SK-N-MC (cell line): ENCODE data around the gene PCDH18.

Experiments
- DNase-seq: peaks from one replicate; pipeline ENCODE4 v3.0.0-alpha.2; 2011; ENCODE audit warnings: low read depth, low spot score
- H3K27ac ChIP-seq: fragments of 200-600 bp; sonication (generic); 2 replicates; pipeline ENCODE4 v1.5.1; 2016; ENCODE audit warnings: mixed run types
- H3K36me3 ChIP-seq: fragments of 200-600 bp; sonication (generic); 2 replicates; pipeline ENCODE4 v1.6.1; 2017; ENCODE audit warnings: antibody characterized with exemption, low read length, mixed read lengths; ENCODE audit not compliant: insufficient read depth
- H3K4me3 ChIP-seq: fragments of 200-600 bp; sonication (generic); 2 replicates; pipeline ENCODE4 v1.5.1; 2016
- H3K9ac ChIP-seq: fragments of 200-600 bp; sonication (generic); 2 replicates; pipeline ENCODE4 v1.8.0; 2017; ENCODE audit warnings: mixed run types, mixed read lengths; ENCODE audit not compliant: insufficient read length
- H3K9me3 ChIP-seq: fragments of 200-600 bp; sonication (generic); 2 replicates; pipeline ENCODE4 v1.6.1; 2017; ENCODE audit warnings: low read depth, mild to moderate bottlenecking, antibody characterized with exemption, low read length, moderate library complexity, mixed read lengths
- EZH2 ChIP-seq: fragments of 200-600 bp; sonication (generic); IDR thresholded peaks from one replicate; pipeline ENCODE4 v1.6.1; 2017; ENCODE audit warnings: antibody characterized with exemption
- FOXP2 ChIP-seq: optimal IDR thresholded peaks from 2 replicates; pipeline ENCODE3; 2011; ENCODE audit warnings: mild to moderate bottlenecking, moderate library complexity; ENCODE audit not compliant: insufficient read depth; ENCODE audit errors: extremely low read length, control extremely low read depth
- POLR2AphosphoS5 ChIP-seq: IDR thresholded peaks from 2 replicates; pipeline ENCODE4 v1.6.1; 2012; ENCODE audit warnings: mild to moderate bottlenecking, low read depth, low read length, borderline replicate concordance

Gene PCDH18, protein sequence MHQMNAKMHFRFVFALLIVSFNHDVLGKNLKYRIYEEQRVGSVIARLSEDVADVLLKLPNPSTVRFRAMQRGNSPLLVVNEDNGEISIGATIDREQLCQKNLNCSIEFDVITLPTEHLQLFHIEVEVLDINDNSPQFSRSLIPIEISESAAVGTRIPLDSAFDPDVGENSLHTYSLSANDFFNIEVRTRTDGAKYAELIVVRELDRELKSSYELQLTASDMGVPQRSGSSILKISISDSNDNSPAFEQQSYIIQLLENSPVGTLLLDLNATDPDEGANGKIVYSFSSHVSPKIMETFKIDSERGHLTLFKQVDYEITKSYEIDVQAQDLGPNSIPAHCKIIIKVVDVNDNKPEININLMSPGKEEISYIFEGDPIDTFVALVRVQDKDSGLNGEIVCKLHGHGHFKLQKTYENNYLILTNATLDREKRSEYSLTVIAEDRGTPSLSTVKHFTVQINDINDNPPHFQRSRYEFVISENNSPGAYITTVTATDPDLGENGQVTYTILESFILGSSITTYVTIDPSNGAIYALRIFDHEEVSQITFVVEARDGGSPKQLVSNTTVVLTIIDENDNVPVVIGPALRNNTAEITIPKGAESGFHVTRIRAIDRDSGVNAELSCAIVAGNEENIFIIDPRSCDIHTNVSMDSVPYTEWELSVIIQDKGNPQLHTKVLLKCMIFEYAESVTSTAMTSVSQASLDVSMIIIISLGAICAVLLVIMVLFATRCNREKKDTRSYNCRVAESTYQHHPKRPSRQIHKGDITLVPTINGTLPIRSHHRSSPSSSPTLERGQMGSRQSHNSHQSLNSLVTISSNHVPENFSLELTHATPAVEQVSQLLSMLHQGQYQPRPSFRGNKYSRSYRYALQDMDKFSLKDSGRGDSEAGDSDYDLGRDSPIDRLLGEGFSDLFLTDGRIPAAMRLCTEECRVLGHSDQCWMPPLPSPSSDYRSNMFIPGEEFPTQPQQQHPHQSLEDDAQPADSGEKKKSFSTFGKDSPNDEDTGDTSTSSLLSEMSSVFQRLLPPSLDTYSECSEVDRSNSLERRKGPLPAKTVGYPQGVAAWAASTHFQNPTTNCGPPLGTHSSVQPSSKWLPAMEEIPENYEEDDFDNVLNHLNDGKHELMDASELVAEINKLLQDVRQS

DNA sequence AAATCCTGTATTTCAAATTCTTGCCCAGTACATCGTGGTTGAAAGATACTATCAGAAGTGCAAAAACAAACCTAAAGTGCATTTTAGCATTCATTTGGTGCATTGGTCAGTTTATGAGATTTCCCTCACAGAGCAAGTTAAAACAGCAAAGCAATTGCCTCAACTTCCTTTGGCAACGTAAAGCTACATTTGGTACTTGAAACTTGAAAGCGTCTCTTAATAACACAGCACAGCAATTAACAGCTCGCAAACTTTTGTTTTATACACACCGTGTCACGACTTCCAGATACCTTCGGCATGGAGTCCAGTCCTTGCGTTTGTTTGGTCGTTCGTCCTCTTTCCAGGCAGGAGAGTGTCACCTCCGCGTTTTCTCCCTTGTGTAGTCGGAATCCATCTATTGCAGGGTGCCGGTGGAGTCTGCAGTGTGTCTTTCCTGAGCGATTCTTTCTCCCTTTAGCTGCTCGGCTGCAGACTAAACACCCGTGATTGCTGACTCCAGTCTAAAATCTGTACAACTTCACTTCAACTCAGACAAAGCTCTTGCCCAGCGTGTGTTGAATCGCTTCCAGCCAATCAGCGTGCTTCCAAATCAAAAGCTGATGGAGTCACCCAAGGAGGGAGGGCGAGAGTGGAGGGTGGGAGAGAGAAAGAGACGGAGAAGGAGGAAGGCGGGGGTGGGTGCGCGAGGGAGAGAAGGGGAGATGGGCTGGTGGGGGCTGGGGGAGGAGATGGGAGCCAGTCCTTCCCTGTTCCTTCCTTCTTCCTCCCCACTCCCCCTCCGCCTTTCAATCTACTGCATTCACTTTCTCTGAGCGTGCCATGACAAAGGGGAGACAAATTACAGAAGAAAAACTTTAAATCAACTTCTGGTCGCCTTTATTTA, at the start of gene PCDH18:
PCDH18 (minus strand) TSS at position 509 of the 883 bp plus-strand sequence; CDS start at position 103, 406 bp downstream.
- peak within 1 kb of the TSS; percentile 97 for H3K4me3 ChIP-seq

GRCh38 chr4:137576446-137576845, 44.2 kb upstream of the PCDH18 start:
- H3K27ac ChIP-seq, result no peak overlapping the region
- no peaks in the 10 kb centered on the region for H3K9me3 ChIP-seq
- H3K4me3 ChIP-seq, result no peak overlapping the region
- no peak for DNase-seq
- H3K36me3 ChIP-seq, result no peaks in the 10 kb centered on the region
- TF ChIP-seq FOXP2 (no peak), POLR2AphosphoS5 (no peak), EZH2 (no peak)
- H3K9ac ChIP-seq, result no peak overlapping the region

More for the DNA sequence above, at the start of gene PCDH18:
- TF ChIP-seq EZH2, result no peak
- peak; percentile 84 for TF ChIP-seq POLR2AphosphoS5
- TF ChIP-seq FOXP2, result peak; percentile 23
- Histone ChIP-seq H3K9me3 (no peaks in the 10 kb centered on the region), H3K27ac (peak within 1 kb of the TSS; percentile 88), H3K36me3 (peaks cover 34% of the 10 kb centered on the region), H3K9ac (peak within 1 kb of the TSS; percentile 76)
- peak; percentile 83 for DNase-seq

DNA sequence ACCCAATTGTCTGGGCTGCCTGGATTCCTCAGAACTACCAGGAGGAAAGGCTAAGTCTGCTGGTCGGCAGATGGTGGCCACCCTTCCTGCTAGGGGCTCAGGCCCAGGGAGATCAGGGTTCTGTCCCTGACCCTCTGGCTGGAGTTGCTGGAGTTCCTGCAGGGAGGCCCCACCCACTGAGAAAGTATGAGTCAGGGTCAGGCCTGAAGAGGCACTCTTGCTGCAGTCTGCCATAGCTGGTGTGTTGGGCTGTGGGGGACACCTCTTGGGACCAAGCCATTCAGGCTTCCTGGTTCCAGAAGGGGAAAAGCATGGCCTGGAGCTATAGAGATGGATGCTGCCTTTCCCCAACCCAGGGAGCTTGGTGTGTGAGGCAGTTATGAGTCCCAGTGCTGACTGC, 40.4 kb upstream of the PCDH18 start:
- Histone ChIP-seq H3K9me3 (no peaks in the 10 kb centered on the region), H3K9ac (no peak overlapping the region), H3K4me3 (no peak overlapping the region), H3K27ac (no peak overlapping the region), H3K36me3 (no peaks in the 10 kb centered on the region)
- no peak for DNase-seq
- no peak for TF ChIP-seq EZH2
- no peak for TF ChIP-seq POLR2AphosphoS5
- TF ChIP-seq FOXP2, result no peak

DNA sequence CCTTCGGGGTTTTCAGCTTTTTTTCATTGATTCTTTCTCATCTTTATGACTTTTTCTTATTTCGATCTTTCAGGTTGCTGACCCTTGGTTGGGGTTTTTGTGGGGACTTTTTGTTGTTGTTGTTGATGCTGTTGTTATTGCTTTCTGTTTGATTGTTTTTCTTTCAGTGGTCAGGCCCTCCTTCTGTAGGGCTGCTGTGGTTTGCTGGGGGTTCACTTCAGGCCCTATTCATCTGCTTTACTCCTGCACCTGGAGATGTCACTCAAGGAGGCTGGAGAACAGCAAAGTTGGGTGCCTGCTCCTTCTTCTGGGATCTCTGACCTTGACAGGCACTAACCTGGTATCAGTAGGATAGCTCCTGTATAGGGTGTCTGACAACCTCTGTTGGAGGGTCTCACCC, 39.9 kb upstream of the PCDH18 start:
- Histone ChIP-seq H3K36me3 (no peaks in the 10 kb centered on the region), H3K4me3 (no peak overlapping the region), H3K9ac (no peak overlapping the region), H3K27ac (no peak overlapping the region), H3K9me3 (no peaks in the 10 kb centered on the region)
- DNase-seq, result no peak
- TF ChIP-seq EZH2 (no peak), FOXP2 (no peak), POLR2AphosphoS5 (no peak)

DNA sequence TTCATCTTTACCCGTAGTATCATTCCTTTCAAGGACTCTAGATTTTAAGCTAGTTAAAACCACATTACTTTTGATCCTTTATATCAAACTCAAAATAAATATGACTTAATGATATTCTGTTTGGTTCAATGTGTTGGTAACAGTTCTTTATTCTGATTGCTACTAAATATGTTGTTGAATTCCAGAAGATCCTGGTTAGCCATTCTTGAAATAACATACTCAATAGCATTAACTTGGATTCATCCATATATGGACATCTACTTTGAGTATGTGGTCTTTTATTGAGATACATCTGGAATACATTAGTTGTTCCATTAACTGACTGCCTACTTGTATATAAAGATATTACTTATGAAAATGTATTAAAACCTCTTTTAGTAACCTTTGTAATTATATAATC, 27.5 kb upstream of the PCDH18 start:
- Histone ChIP-seq H3K9ac (no peak overlapping the region), H3K9me3 (no peaks in the 10 kb centered on the region), H3K27ac (no peak overlapping the region), H3K4me3 (no peak overlapping the region), H3K36me3 (no peaks in the 10 kb centered on the region)
- no peak for DNase-seq
- TF ChIP-seq POLR2AphosphoS5 (no peak), FOXP2 (no peak), EZH2 (no peak)

GRCh38 chr4:137558951-137559350, 26.7 kb upstream of the PCDH18 start:
- no peak for DNase-seq
- no peaks in the 10 kb centered on the region for H3K9me3 ChIP-seq
- no peak overlapping the region for H3K27ac ChIP-seq
- no peaks in the 10 kb centered on the region for H3K36me3 ChIP-seq
- H3K4me3 ChIP-seq, result no peak overlapping the region
- TF ChIP-seq POLR2AphosphoS5 (no peak), FOXP2 (no peak), EZH2 (no peak)
- H3K9ac ChIP-seq, result no peak overlapping the region

GRCh38 chr4:137545461-137545861, 13.2 kb upstream of the PCDH18 start:
- Histone ChIP-seq H3K9ac (no peak overlapping the region), H3K4me3 (no peak overlapping the region; the same call in 1 of the 2 replicates), H3K36me3 (no peaks in the 10 kb centered on the region), H3K9me3 (no peaks in the 10 kb centered on the region), H3K27ac (0 out of 2 replicates have a peak overlapping the region, but pooled peaks have one; percentile 13)
- TF ChIP-seq EZH2 (no peak), POLR2AphosphoS5 (no peak), FOXP2 (no peak)
- DNase-seq, result no peak
